Measurements from ENCODE around the gene COL4A2.
"Not testable (repeated sequence)": the region's sequence is repeated elsewhere in the genome, so short reads cannot be mapped to it uniquely, and the experiment has no call there.

Gene COL4A2

GRCh38 chr13:110387451-110388107, 80.5 kb downstream of the COL4A2 start:
- DNase-seq: no peak

GRCh38 chr13:110388108-110388943, 81.2 kb downstream of the COL4A2 start:
- no peak for DNase-seq

- no peak for DNase-seq
Observed at GRCh38 chr13:110390567-110390966, 83.5 kb downstream of the COL4A2 start.

GRCh38 chr13:110391273-110391672, 84.2 kb downstream of the COL4A2 start:
- DNase-seq: no peak

- no peak for DNase-seq
Observed at GRCh38 chr13:110392510-110393240, 85.6 kb downstream of the COL4A2 start.

GRCh38 chr13:110393761-110394160, 86.7 kb downstream of the COL4A2 start:
- DNase-seq: no peak

GRCh38 chr13:110394371-110394841, 87.3 kb downstream of the COL4A2 start:
- no peak for DNase-seq

GRCh38 chr13:110395616-110396015, 88.5 kb downstream of the COL4A2 start:
- not testable (repeated sequence) for DNase-seq

- DNase-seq: no peak
Observed at GRCh38 chr13:110396476-110396875, 89.4 kb downstream of the COL4A2 start.

- no peak for DNase-seq
Observed at GRCh38 chr13:110396913-110397381, 89.9 kb downstream of the COL4A2 start.

GRCh38 chr13:110397436-110398115, 90.5 kb downstream of the COL4A2 start:
- DNase-seq: no peak

GRCh38 chr13:110398564-110399507, 91.8 kb downstream of the COL4A2 start:
- no peak for DNase-seq

- no peak for DNase-seq
Observed at GRCh38 chr13:110399801-110400200, 92.7 kb downstream of the COL4A2 start.

GRCh38 chr13:110400786-110401533, 93.9 kb downstream of the COL4A2 start:
- no peak for DNase-seq

- DNase-seq: no peak
Observed at GRCh38 chr13:110402299-110403069, 95.4 kb downstream of the COL4A2 start.

GRCh38 chr13:110403315-110403714, 96.2 kb downstream of the COL4A2 start:
- DNase-seq: no peak

GRCh38 chr13:110403721-110404120, 96.6 kb downstream of the COL4A2 start:
- no peak for DNase-seq

- DNase-seq: no peak
Observed at GRCh38 chr13:110404321-110404720, 97.2 kb downstream of the COL4A2 start.

- no peak for DNase-seq
Observed at GRCh38 chr13:110405597-110406450, 98.7 kb downstream of the COL4A2 start.

Measured in NCI-H446 (cell line).